Body of pancreas (tissue), 4 donors: Measurements from ENCODE around the gene ENOSF1.

Experiments used
- CTCF ChIP-seq, 7 experiments: fragments of 450-650 bp in 4 of 7; fragments of 200-600 bp in 3 of 7; sonication (generic) in 3 of 7; IDR thresholded peaks; one replicate each; pipeline ENCODE4 v1.5.1; 2016 to 2019; ENCODE audit warnings: antibody characterized with exemption in 7 of 7
- POLR2A ChIP-seq, 3 donors: fragments of 450-650 bp; IDR thresholded peaks; one replicate each; pipeline ENCODE4 v1.6.1; 2016; ENCODE audit warnings: antibody characterized with exemption in 3 of 3, mild to moderate bottlenecking in 2 of 3

DNA sequence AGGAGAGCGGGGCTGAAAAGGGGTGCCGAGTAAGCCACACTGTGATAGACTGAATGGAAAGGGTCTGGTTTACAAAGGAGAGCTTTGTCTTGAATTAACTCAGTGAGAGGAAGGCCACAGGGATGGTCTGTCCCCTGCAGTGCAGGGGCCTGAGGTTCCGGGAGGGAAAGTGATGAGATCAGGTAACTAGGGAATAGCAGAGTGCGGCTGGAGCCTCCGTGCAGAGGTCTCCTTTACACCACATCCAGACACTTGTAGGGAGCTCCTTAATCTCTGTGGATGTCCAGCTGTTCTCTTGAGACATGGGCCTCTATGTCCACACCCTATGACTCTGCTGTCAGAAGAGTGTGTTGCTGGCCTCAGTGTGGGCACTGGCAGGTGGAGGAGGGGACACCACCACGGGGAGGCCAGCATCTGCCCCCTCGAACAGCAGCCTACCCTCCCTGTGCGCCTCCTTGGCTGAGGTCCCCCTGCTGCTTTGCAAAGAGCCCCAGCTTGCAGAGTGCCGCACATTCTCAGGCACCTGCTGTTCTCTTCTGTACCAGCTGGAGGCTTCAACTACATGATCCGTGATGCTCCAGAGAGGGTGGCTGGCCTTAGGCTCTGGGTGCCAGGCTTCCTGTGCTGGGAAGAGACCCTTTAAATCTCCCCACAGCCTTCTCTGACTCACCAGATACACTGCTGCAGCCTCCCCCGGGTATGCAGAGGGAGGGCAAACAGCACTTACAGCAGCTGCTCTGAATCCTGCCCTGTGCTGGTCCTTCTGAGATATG is 25.9 kb downstream of the ENOSF1 start:
- TF ChIP-seq POLR2A (IDR thresholded peaks at IDR 0.05) (no peak), CTCF (IDR thresholded peaks at IDR 0.05) (no peak)
